Activated T-helper 1 cell treated with Interleukin-2 at 50 U/mL for 16 hours (primary cell): ENCODE data around the gene RUNX3.
A peak's percentile ranks its signal among the peaks of the same experiment; 100 is the strongest.

Source experiments
- DNase-seq: peaks from one replicate; pipeline ENCODE4 v3.0.0-alpha.2; 2020; ENCODE audit warnings: low read depth

RUNX3 gene

GRCh38 chr1:24946861-24947658, 17.0 kb upstream of the RUNX3 start:
- DNase-seq = no peak

GRCh38 chr1:24945354-24946326, 15.6 kb upstream of the RUNX3 start:
- no peak for DNase-seq

- DNase-seq = no peak
Measured at GRCh38 chr1:24944318-24944717, 14.2 kb upstream of the RUNX3 start.

GRCh38 chr1:24942789-24943188, 12.7 kb upstream of the RUNX3 start:
- no peak for DNase-seq

GRCh38 chr1:24941564-24941963, 11.5 kb upstream of the RUNX3 start:
- no peak for DNase-seq

- no peak for DNase-seq
Measured at GRCh38 chr1:24940231-24940630, 10.2 kb upstream of the RUNX3 start.

- no peak for DNase-seq
Measured at GRCh38 chr1:24939675-24940193, 9.7 kb upstream of the RUNX3 start.

- no peak for DNase-seq
Measured at GRCh38 chr1:24939040-24939674, 9.1 kb upstream of the RUNX3 start.

- no peak for DNase-seq
Measured at GRCh38 chr1:24938276-24938675, 8.2 kb upstream of the RUNX3 start.

- no peak for DNase-seq
Measured at GRCh38 chr1:24936684-24937083, 6.6 kb upstream of the RUNX3 start.

- no peak for DNase-seq
Measured at GRCh38 chr1:24935615-24936484, 5.8 kb upstream of the RUNX3 start.

GRCh38 chr1:24935196-24935526, 5.1 kb upstream of the RUNX3 start:
- DNase-seq = no peak

GRCh38 chr1:24934310-24935195, 4.5 kb upstream of the RUNX3 start:
- no peak for DNase-seq

GRCh38 chr1:24933468-24933867, 3.4 kb upstream of the RUNX3 start:
- no peak for DNase-seq

- DNase-seq = no peak
Measured at GRCh38 chr1:24932725-24933294, 2.7 kb upstream of the RUNX3 start.

- DNase-seq = peak; percentile 55
Measured at GRCh38 chr1:24932284-24932683, 2.2 kb upstream of the RUNX3 start.

GRCh38 chr1:24931468-24932231, 1.6 kb upstream of the RUNX3 start:
- DNase-seq = no peak

- no peak for DNase-seq
Measured at GRCh38 chr1:24931146-24931467, 1.0 kb upstream of the RUNX3 start.
